GM12801 (cell line): ENCODE data around the gene IQCM.

ENCODE experiments used
- CTCF ChIP-seq: IDR thresholded peaks from one replicate; pipeline ENCODE4 v1.5.1; 2011; ENCODE audit warnings: control low read depth; ENCODE audit not compliant: insufficient read length; ENCODE audit errors: extremely low read depth

The IQCM gene

GRCh38 chr4:149645790-149646189 is 169.9 kb downstream of the IQCM start:
- no peak for TF ChIP-seq CTCF

GRCh38 chr4:149638073-149638472 is 177.6 kb downstream of the IQCM start:
- TF ChIP-seq CTCF: no peak

- TF ChIP-seq CTCF: no peak
Observed at GRCh38 chr4:149634368-149634767, 181.3 kb downstream of the IQCM start.

GRCh38 chr4:149631629-149632028 is 184.0 kb downstream of the IQCM start:
- TF ChIP-seq CTCF: no peak

- no peak for TF ChIP-seq CTCF
Observed at GRCh38 chr4:149630064-149630463, 185.6 kb downstream of the IQCM start.

GRCh38 chr4:149605601-149606378 is 209.9 kb downstream of the IQCM start:
- no peak for TF ChIP-seq CTCF

GRCh38 chr4:149604827-149605226 is 210.8 kb downstream of the IQCM start:
- no peak for TF ChIP-seq CTCF
